ENCODE measurements around the gene GBGT1.

- TF ChIP-seq CTCF (conservative IDR thresholded peaks at IDR 0.05; ENCODE audit: low read depth, low read length) (no peak), EZH2 (IDR thresholded peaks at IDR 0.05; ENCODE audit: low read length, unreplicated experiment) (no peak), EZH2phosphoT487 (IDR thresholded peaks at IDR 0.05; ENCODE audit: borderline replicate concordance, low read length) (no peak)
These were observed 36.3 kb downstream of the GBGT1 start for GRCh38 chr9:133127340-133127981.
